Erythroblast (primary cell): ENCODE measurements around the gene MACROH2A2.

Experiments used
- GATA1 ChIP-seq: IDR thresholded peaks from 2 replicates; pipeline ENCODE4 v1.6.1; 2011; ENCODE audit warnings: low read depth, mild to moderate bottlenecking, control low read depth, low read length, moderate library complexity
- POLR2A ChIP-seq: IDR thresholded peaks from 2 replicates; pipeline ENCODE4 v1.6.1; 2011; ENCODE audit warnings: mild to moderate bottlenecking, low read length

DNA sequence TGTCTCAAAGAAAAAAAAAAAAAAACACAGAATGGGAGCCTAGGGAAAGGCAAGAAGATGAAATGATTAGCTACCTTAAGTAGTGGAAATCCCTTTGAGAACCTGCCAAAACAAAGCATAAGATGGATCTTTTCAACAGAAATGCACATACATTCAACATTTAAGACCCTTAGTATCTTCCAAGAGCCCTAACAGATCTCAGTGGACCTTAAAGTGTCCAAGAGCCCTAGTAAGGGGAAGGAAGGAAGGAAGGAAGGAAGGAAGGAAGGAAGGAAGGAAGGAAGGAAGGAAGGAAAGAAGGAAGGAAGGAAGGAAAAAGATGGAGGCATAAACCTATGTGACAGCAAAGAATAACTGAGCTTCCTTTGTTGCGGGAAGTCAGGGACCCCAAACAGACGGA is 11.6 kb upstream of the MACROH2A2 start:
- TF ChIP-seq POLR2A, result no peak
- no peak for TF ChIP-seq GATA1
